GM12878 (cell line): Measurements from ENCODE around the gene TOP3A. TPM values are rescaled to one million over a fixed set of nuclear protein-coding genes. Genes with fewer than 3 reads are reported as not detected.

ENCODE experiments used
- ATAC-seq: fragments of 200-7000 bp; cut with Tn5 transposase; 3 replicates; pipeline ENCODE4 v1.9.1; 2020; ENCODE audit warnings: mild to moderate bottlenecking, moderate library complexity
- BruUV-seq: library from RNA; stranded (reverse); fragments of 400-500 nt; replicated peaks from 2 replicates; lab custom pipeline; 2021; lab: Mats Ljungman, UMichigan
- CTCF ChIA-PET: fragments of 300-600 bp; sonication (Branson Sonifier 250); formaldehyde crosslinking; extraction: SDS; loops from one replicate; lab custom pipeline; 2021; ENCODE audit warnings: inconsistent platforms; lab: Yijun Ruan, JAX
- POLR2A ChIA-PET: fragments of 350-600 bp; formaldehyde crosslinking; extraction: SDS; loops from one replicate; lab custom pipeline; 2021; ENCODE audit warnings: inconsistent platforms; lab: Charles Lee
- RAD21 ChIA-PET: fragments of 300-600 bp; sonication (Branson Sonifier 250); formaldehyde crosslinking; loops from one replicate; lab custom pipeline; 2023; ENCODE audit warnings: antibody characterized with exemption; ENCODE audit not compliant: unreplicated experiment; lab: Charles Lee
- SMC1A ChIA-PET: fragments of 300-600 bp; sonication (Branson Sonifier 250); formaldehyde crosslinking; loops from one replicate; lab custom pipeline; 2023; ENCODE audit not compliant: unreplicated experiment, uncharacterized antibody; lab: Charles Lee
- DNase-seq: peaks from one replicate; pipeline ENCODE4 v3.0.0-alpha.2; 2011; ENCODE audit warnings: low read depth, low spot score
- FAIRE-seq: peaks from 3 replicates; lab custom pipeline; 2011; peaks lifted over from hg19 to GRCh38; lab: Jason Lieb, UNC
- H2AFZ ChIP-seq: 2 replicates; pipeline ENCODE4 v1.6.0; 2011; ENCODE audit warnings: low read depth, low read length, control low read depth; ENCODE audit not compliant: control insufficient read depth
- H3K27ac ChIP-seq: 2 replicates; pipeline ENCODE4 v1.5.1; 2011; ENCODE audit warnings: control low read depth; ENCODE audit not compliant: control insufficient read depth, insufficient read depth
- H3K27me3 ChIP-seq, 2 experiments: replicated peaks in 1 of 2; 2 replicates each; pipeline versions ENCODE4 v1.6.0 to v1.6.1; 2011; ENCODE audit warnings: low read length in 1 of 2; ENCODE audit not compliant: control insufficient read depth in 2 of 2, insufficient read depth in 2 of 2
- H3K36me3 ChIP-seq, 2 experiments: 2 replicates each; pipeline ENCODE4 v1.5.1; 2011; ENCODE audit warnings: low read length in 1 of 2; ENCODE audit not compliant: control insufficient read depth in 2 of 2, insufficient read depth in 2 of 2
- H3K4me1 ChIP-seq: 2 replicates; pipeline ENCODE4 v1.6.1; 2011; ENCODE audit warnings: mild to moderate bottlenecking, low read length, moderate library complexity, mixed read lengths; ENCODE audit not compliant: control insufficient read depth, insufficient read depth
- H3K4me2 ChIP-seq: 2 replicates; pipeline ENCODE4 v1.6.0; 2011; ENCODE audit warnings: control low read depth; ENCODE audit not compliant: control insufficient read depth, insufficient read depth
- H3K4me3 ChIP-seq: fragments of 200-600 bp; sonication (generic); 2 replicates; pipeline ENCODE4 v1.5.1; 2016
- H3K79me2 ChIP-seq: 2 replicates; pipeline ENCODE4 v1.6.0; 2011; ENCODE audit warnings: low read length; ENCODE audit not compliant: control insufficient read depth, insufficient read depth
- H3K9ac ChIP-seq: 2 replicates; pipeline ENCODE4 v1.8.0; 2011; ENCODE audit warnings: low read length, control low read depth, mixed read lengths; ENCODE audit not compliant: control insufficient read depth, insufficient read depth
- H3K9me3 ChIP-seq: replicated peaks from 3 replicates; pipeline ENCODE4 v1.5.1; 2011; ENCODE audit warnings: mild to moderate bottlenecking, low read length; ENCODE audit not compliant: control insufficient read depth, insufficient read depth
- H4K20me1 ChIP-seq: 2 replicates; pipeline ENCODE4 v1.6.0; 2011; ENCODE audit not compliant: control insufficient read depth, insufficient read depth
- BCL3 ChIP-seq: IDR thresholded peaks from 2 replicates; pipeline ENCODE4 v1.6.1; 2011; ENCODE audit warnings: borderline replicate concordance, low read depth, mild to moderate bottlenecking, moderate library complexity, low read length; ENCODE audit not compliant: insufficient read depth, poor library complexity, severe bottlenecking
- CHD1 ChIP-seq: IDR thresholded peaks from 2 replicates; pipeline ENCODE4 v1.6.1; 2012; ENCODE audit warnings: low read depth, low read length, improper control_type of control experiment
- CREM ChIP-seq: IDR thresholded peaks from 2 replicates; pipeline ENCODE4 v1.6.1; 2014; ENCODE audit warnings: antibody characterized with exemption, low read depth
- EED ChIP-seq: sonication (generic); IDR thresholded peaks from 2 replicates; pipeline ENCODE4 v1.6.1; 2016; ENCODE audit warnings: antibody characterized with exemption, low read depth
- EZH2 ChIP-seq: IDR thresholded peaks from 2 replicates; pipeline ENCODE4 v1.6.1; 2012; ENCODE audit warnings: low read depth, mild to moderate bottlenecking, control low read depth, inconsistent platforms, low read length, borderline replicate concordance; ENCODE audit not compliant: control insufficient read depth
- HDAC6 ChIP-seq: fragments of 200-600 bp; sonication (generic); IDR thresholded peaks from one replicate; pipeline ENCODE4 v1.8.0; 2017; ENCODE audit warnings: antibody characterized with exemption; ENCODE audit not compliant: unreplicated experiment
- KAT2A ChIP-seq: conservative IDR thresholded peaks from 2 replicates; pipeline ENCODE4 v1.6.1; 2011; ENCODE audit warnings: low read depth, low read length; ENCODE audit not compliant: control insufficient read depth
- KDM1A ChIP-seq: fragments of 200-600 bp; sonication (generic); IDR thresholded peaks from 2 replicates; pipeline ENCODE4 v1.6.1; 2016; ENCODE audit warnings: borderline replicate concordance
- MAX ChIP-seq: IDR thresholded peaks from 2 replicates; pipeline ENCODE4 v1.6.1; 2012; ENCODE audit warnings: low read depth, low read length, improper control_type of control experiment
- POLR2AphosphoS5 ChIP-seq: IDR thresholded peaks from 2 replicates; pipeline ENCODE4 v1.6.1; 2011; ENCODE audit warnings: mild to moderate bottlenecking, low read length, inconsistent platforms
- RB1 ChIP-seq: fragments of 450-650 bp; formaldehyde crosslinking; IDR thresholded peaks from 2 replicates; pipeline ENCODE4 v1.6.1; 2017; ENCODE audit warnings: mild to moderate bottlenecking, borderline replicate concordance
- RBBP5 ChIP-seq: fragments of 200-600 bp; sonication (generic); conservative IDR thresholded peaks from 2 replicates; pipeline ENCODE4 v1.6.1; 2016
- RELA ChIP-seq: fragments of 450-650 bp; IDR thresholded peaks from 2 replicates; pipeline ENCODE4 v1.8.0; 2014; ENCODE audit warnings: borderline replicate concordance; ENCODE audit not compliant: partially characterized antibody
- ZNF207 ChIP-seq: fragments of 450-650 bp; IDR thresholded peaks from 2 replicates; pipeline ENCODE4 v1.6.1; 2014; ENCODE audit warnings: antibody characterized with exemption, mild to moderate bottlenecking, borderline replicate concordance
- WGBS: methylation state at CpG from one replicate; pipeline ENCODE4 v1.1.6; 2016; ENCODE audit warnings: low lambda C conversion rate; ENCODE audit not compliant: insufficient replicate concordance, insufficient coverage; ENCODE audit errors: missing lambda C conversion rate; 5-methylcytosine and 5-hydroxymethylcytosine counted together
- in situ Hi-C: fragments of 300-500 bp; cut with MboI; formaldehyde crosslinking; loops from 9 replicates; pipeline ENCODE4 v1.14.3; 2018; ENCODE audit warnings: mixed read lengths
- intact Hi-C: fragments of 100-400 bp; cut with micrococcal nuclease; formaldehyde crosslinking; loops from one replicate; pipeline ENCODE4 v1.14.2; 2022; ENCODE audit not compliant: unreplicated experiment
- microRNA-seq: library from miRNA; unstranded; fragments of <30 nt; microRNA quantifications from one replicate; pipeline ENCODE4, GENCODE V29; 2018
- polyA plus RNA-seq, 11 experiments: library from polyadenylated mRNA; depleted of rRNA in 4 of 11; unstranded in 6 of 11; stranded (reverse) in 5 of 11; fragments of >200 nt; fragmentation: Nextera tagmentation in 4 of 11; fragmentation: Illumina TruSeq in 1 of 11; extraction: Ambion mirVana in 4 of 11; extraction: Trizol in 1 of 11; gene quantifications; 1 replicate in 1 of 11; 2 replicates in 10 of 11; pipeline versions ENCODE4 v1.2.1 to v1.2.3, GENCODE V29; 2011 to 2016; ENCODE audit warnings: inconsistent platforms in 2 of 11, missing spikeins in 2 of 11, low read depth in 1 of 11
- total RNA-seq, 4 experiments: library from RNA; depleted of rRNA in 3 of 4; stranded (reverse); fragments of >200 nt in 3 of 4; fragmentation: Illumina TruSeq in 1 of 4; extraction: Trizol in 1 of 4; gene quantifications; 2 replicates each; pipeline versions ENCODE4 v1.2.1 to v1.2.3, GENCODE V29; 2013 to 2021

Gene TOP3A
- total and polyA plus RNA-seq, 10 of the 15 experiments (the other 5 are each of a cell fraction or from before 2014, with no cell fraction given): 4.2 to 51.9 (median 31.8) TPM

- POLR2A ChIA-PET: interaction anchor here (0.6 kb wide), 1 partner anchor 31 kb away, joined by 3 read pairs; no protein-coding TSS in a partner anchor
- no TSS peak for BruUV-seq
These were observed 90.8 kb downstream of the TOP3A start for GRCh38 chr17:18224053-18224386.

More at GRCh38 chr17:18224053-18224386, 90.8 kb downstream of the TOP3A start:
- H3K27ac ChIP-seq: no peak overlapping the region
- no peaks in the 10 kb centered on the region for H3K79me2 ChIP-seq
- H3K4me3 ChIP-seq: no peak overlapping the region
- 49% methylated on average over 4 of the region's 4 CpGs for WGBS
- ChIA-PET CTCF (interaction anchor here (1.3 kb wide), 1 partner anchor 82 kb away, joined by 5 read pairs; no protein-coding TSS in a partner anchor), SMC1A (interaction anchor here (1.2 kb wide), 1 partner anchor 41 kb away, joined by 3 read pairs; no protein-coding TSS in a partner anchor), RAD21 (no interaction called here)
- H3K27me3 ChIP-seq: no peaks in the 10 kb centered on the region
- H2AFZ ChIP-seq: no peak overlapping the region
- intact Hi-C loops (no loop called here), in situ Hi-C loops (no loop called here)
- H3K4me1 ChIP-seq: peaks cover 10% of the 10 kb centered on the region
- H3K9me3 ChIP-seq: no peaks in the 10 kb centered on the region
- no peak overlapping the region for H3K4me2 ChIP-seq
- TF ChIP-seq RB1 (no peak), RELA (no peak), CREM (no peak), CHD1 (no peak), HDAC6 (no peak), POLR2AphosphoS5 (no peak), EZH2 (no peak), KDM1A (no peak), MAX (no peak), RBBP5 (no peak), EED (no peak), BCL3 (no peak), KAT2A (no peak), ZNF207 (no peak)
- FAIRE-seq (no peak), DNase-seq (no peak), ATAC-seq (no peak)
- no peaks in the 10 kb centered on the region for H4K20me1 ChIP-seq
- H3K9ac ChIP-seq: no peak overlapping the region
- no peaks in the 10 kb centered on the region for H3K36me3 ChIP-seq

Small RNA genes lying within 50 kb of the gene (microRNA-seq; reads per million reads assigned to microRNA genes)
- gene MIR6778: not detected

Other genes starting within 250 kb of the TOP3A start
Only the 7 nearest of the 10 such genes appear.
- 62.7 and 65.9 TPM in 2 replicates for gene ALKBH5, start 131.2 kb downstream of the TOP3A start, total RNA-seq (2014; rRNA removed)
- gene ALKBH5, start 131.2 kb downstream of the TOP3A start, total RNA-seq (2014; rRNA removed; fragmentation: Illumina TruSeq; extraction: Trizol): 45.0 and 47.0 TPM in 2 replicates
- 77.0 and 78.3 TPM in 2 replicates for gene ALKBH5, start 131.2 kb downstream of the TOP3A start, total RNA-seq (2021)
- gene ALKBH5, start 131.2 kb downstream of the TOP3A start, polyA plus RNA-seq (2011; rRNA removed): 98.6 and 99.9 TPM in 2 replicates
- 34.8 and 44.7 TPM in 2 replicates for gene ALKBH5, start 131.2 kb downstream of the TOP3A start, polyA plus RNA-seq (2014; fragmentation: Illumina TruSeq; extraction: Trizol)
- 10 to 100 TPM; 13.7 to 31.8 TPM for gene ALKBH5, start 131.2 kb downstream of the TOP3A start, polyA plus RNA-seq (2014; fragmentation: Nextera tagmentation; extraction: Ambion mirVana)
- 51.8 and 54.0 TPM in 2 replicates for gene ALKBH5, start 131.2 kb downstream of the TOP3A start, polyA plus RNA-seq (2014; rRNA removed)
- 10 to 100 TPM; 53.0 to 59.3 TPM for gene ALKBH5, start 131.2 kb downstream of the TOP3A start, polyA plus RNA-seq (2016; fragmentation: Nextera tagmentation; extraction: Ambion mirVana)
- 5.9 and 7.8 TPM in 2 replicates for gene LLGL1, start 89.4 kb downstream of the TOP3A start, total RNA-seq (2014; rRNA removed)
- 1.9 and 3.0 TPM in 2 replicates for gene LLGL1, start 89.4 kb downstream of the TOP3A start, total RNA-seq (2014; rRNA removed; fragmentation: Illumina TruSeq; extraction: Trizol)
- gene LLGL1, start 89.4 kb downstream of the TOP3A start, total RNA-seq (2021): 8.8 and 9.2 TPM in 2 replicates
- 1.5 and 3.7 TPM in 2 replicates for gene LLGL1, start 89.4 kb downstream of the TOP3A start, polyA plus RNA-seq (2011; rRNA removed)
- gene LLGL1, start 89.4 kb downstream of the TOP3A start, polyA plus RNA-seq (2014; fragmentation: Illumina TruSeq; extraction: Trizol): 0.70 and 2.0 TPM in 2 replicates
- under 1 TPM; 0.02 TPM for gene LLGL1, start 89.4 kb downstream of the TOP3A start, polyA plus RNA-seq (2014; fragmentation: Nextera tagmentation; extraction: Ambion mirVana)
- gene LLGL1, start 89.4 kb downstream of the TOP3A start, polyA plus RNA-seq (2014; rRNA removed): 8.7 and 9.8 TPM in 2 replicates
- 1 to 10 TPM in 1 of 2 experiments, under 1 TPM in 1; 0.82 to 1.3 TPM for gene LLGL1, start 89.4 kb downstream of the TOP3A start, polyA plus RNA-seq (2016; fragmentation: Nextera tagmentation; extraction: Ambion mirVana)
- 109 and 118 TPM in 2 replicates for gene FLII, start 56.3 kb downstream of the TOP3A start, total RNA-seq (2014; rRNA removed)
- gene FLII, start 56.3 kb downstream of the TOP3A start, total RNA-seq (2014; rRNA removed; fragmentation: Illumina TruSeq; extraction: Trizol): 83.1 and 84.3 TPM in 2 replicates
- gene FLII, start 56.3 kb downstream of the TOP3A start, total RNA-seq (2021): 169 and 182 TPM in 2 replicates
- gene FLII, start 56.3 kb downstream of the TOP3A start, polyA plus RNA-seq (2011; rRNA removed): 110 and 200 TPM in 2 replicates
- 75.4 and 94.4 TPM in 2 replicates for gene FLII, start 56.3 kb downstream of the TOP3A start, polyA plus RNA-seq (2014; fragmentation: Illumina TruSeq; extraction: Trizol)
- 10 to 100 TPM; 22.2 to 33.0 TPM for gene FLII, start 56.3 kb downstream of the TOP3A start, polyA plus RNA-seq (2014; fragmentation: Nextera tagmentation; extraction: Ambion mirVana)
- gene FLII, start 56.3 kb downstream of the TOP3A start, polyA plus RNA-seq (2014; rRNA removed): 122 and 124 TPM in 2 replicates
- gene FLII, start 56.3 kb downstream of the TOP3A start, polyA plus RNA-seq (2016; fragmentation: Nextera tagmentation; extraction: Ambion mirVana): 100 to 1,000 TPM; 128 to 139 TPM
- 6.6 and 7.3 TPM in 2 replicates for gene MIEF2, start 54.3 kb downstream of the TOP3A start, total RNA-seq (2014; rRNA removed)
- gene MIEF2, start 54.3 kb downstream of the TOP3A start, total RNA-seq (2014; rRNA removed; fragmentation: Illumina TruSeq; extraction: Trizol): 1.6 and 1.7 TPM in 2 replicates
- 8.3 and 8.4 TPM in 2 replicates for gene MIEF2, start 54.3 kb downstream of the TOP3A start, total RNA-seq (2021)
- 2.3 and 3.9 TPM in 2 replicates for gene MIEF2, start 54.3 kb downstream of the TOP3A start, polyA plus RNA-seq (2011; rRNA removed)
- 0.35 and 1.4 TPM in 2 replicates for gene MIEF2, start 54.3 kb downstream of the TOP3A start, polyA plus RNA-seq (2014; fragmentation: Illumina TruSeq; extraction: Trizol)
- under 1 TPM; 0.16 to 0.42 TPM for gene MIEF2, start 54.3 kb downstream of the TOP3A start, polyA plus RNA-seq (2014; fragmentation: Nextera tagmentation; extraction: Ambion mirVana)
- gene MIEF2, start 54.3 kb downstream of the TOP3A start, polyA plus RNA-seq (2014; rRNA removed): 4.2 and 6.1 TPM in 2 replicates
- 1 to 10 TPM; 7.1 to 9.2 TPM for gene MIEF2, start 54.3 kb downstream of the TOP3A start, polyA plus RNA-seq (2016; fragmentation: Nextera tagmentation; extraction: Ambion mirVana)
- 10.4 and 11.6 TPM in 2 replicates for gene SMCR8, start 299 bp upstream of the TOP3A start, total RNA-seq (2014; rRNA removed)
- 9.6 and 10.9 TPM in 2 replicates for gene SMCR8, start 299 bp upstream of the TOP3A start, total RNA-seq (2014; rRNA removed; fragmentation: Illumina TruSeq; extraction: Trizol)
- 14.6 and 16.4 TPM in 2 replicates for gene SMCR8, start 299 bp upstream of the TOP3A start, total RNA-seq (2021)
- 5.3 and 6.4 TPM in 2 replicates for gene SMCR8, start 299 bp upstream of the TOP3A start, polyA plus RNA-seq (2011; rRNA removed)
- gene SMCR8, start 299 bp upstream of the TOP3A start, polyA plus RNA-seq (2014; fragmentation: Illumina TruSeq; extraction: Trizol): 12.1 and 13.4 TPM in 2 replicates
- gene SMCR8, start 299 bp upstream of the TOP3A start, polyA plus RNA-seq (2014; fragmentation: Nextera tagmentation; extraction: Ambion mirVana): under 1 TPM; 0.52 to 0.77 TPM
- gene SMCR8, start 299 bp upstream of the TOP3A start, polyA plus RNA-seq (2014; rRNA removed): 9.7 and 9.9 TPM in 2 replicates
- 1 to 10 TPM; 4.5 to 4.7 TPM for gene SMCR8, start 299 bp upstream of the TOP3A start, polyA plus RNA-seq (2016; fragmentation: Nextera tagmentation; extraction: Ambion mirVana)
- gene SHMT1, start 48.6 kb upstream of the TOP3A start, total RNA-seq (2014; rRNA removed): 36.6 and 38.8 TPM in 2 replicates
- 23.5 and 27.2 TPM in 2 replicates for gene SHMT1, start 48.6 kb upstream of the TOP3A start, total RNA-seq (2014; rRNA removed; fragmentation: Illumina TruSeq; extraction: Trizol)
- 34.9 and 38.0 TPM in 2 replicates for gene SHMT1, start 48.6 kb upstream of the TOP3A start, total RNA-seq (2021)
- gene SHMT1, start 48.6 kb upstream of the TOP3A start, polyA plus RNA-seq (2011; rRNA removed): 14.6 and 21.7 TPM in 2 replicates
- 21.9 and 31.3 TPM in 2 replicates for gene SHMT1, start 48.6 kb upstream of the TOP3A start, polyA plus RNA-seq (2014; fragmentation: Illumina TruSeq; extraction: Trizol)
- gene SHMT1, start 48.6 kb upstream of the TOP3A start, polyA plus RNA-seq (2014; fragmentation: Nextera tagmentation; extraction: Ambion mirVana): 1 to 10 TPM; 5.2 to 7.5 TPM
- gene SHMT1, start 48.6 kb upstream of the TOP3A start, polyA plus RNA-seq (2014; rRNA removed): 38.0 and 39.6 TPM in 2 replicates
- 10 to 100 TPM; 59.7 to 60.1 TPM for gene SHMT1, start 48.6 kb upstream of the TOP3A start, polyA plus RNA-seq (2016; fragmentation: Nextera tagmentation; extraction: Ambion mirVana)
- not detected in 2 replicates for gene EVPLL, start 62.8 kb upstream of the TOP3A start, total RNA-seq (2014; rRNA removed)
- not detected in 2 replicates for gene EVPLL, start 62.8 kb upstream of the TOP3A start, total RNA-seq (2014; rRNA removed; fragmentation: Illumina TruSeq; extraction: Trizol)
- gene EVPLL, start 62.8 kb upstream of the TOP3A start, total RNA-seq (2021): not detected in 2 replicates
- gene EVPLL, start 62.8 kb upstream of the TOP3A start, polyA plus RNA-seq (2011; rRNA removed): not detected in 2 replicates
- gene EVPLL, start 62.8 kb upstream of the TOP3A start, polyA plus RNA-seq (2014; fragmentation: Illumina TruSeq; extraction: Trizol): not detected in 2 replicates
- gene EVPLL, start 62.8 kb upstream of the TOP3A start, polyA plus RNA-seq (2014; fragmentation: Nextera tagmentation; extraction: Ambion mirVana): not detected
- not detected in 2 replicates for gene EVPLL, start 62.8 kb upstream of the TOP3A start, polyA plus RNA-seq (2014; rRNA removed)
- not detected for gene EVPLL, start 62.8 kb upstream of the TOP3A start, polyA plus RNA-seq (2016; fragmentation: Nextera tagmentation; extraction: Ambion mirVana)